Esophagus muscularis mucosa (tissue), 4 donors: ENCODE data around the gene FAM107B. TPM values are rescaled to one million over a fixed set of nuclear protein-coding genes. Genes with fewer than 3 reads are reported as not detected.

Experiments used
- DNase-seq: peaks from one replicate; pipeline ENCODE4 v3.0.0-alpha.2; 2017; ENCODE audit errors: extremely low spot score
- H3K27ac ChIP-seq, 4 donors: fragments of 200-600 bp; sonication (generic); replicated peaks in 1 of 4; 1 replicate in 3 of 4; 2 replicates in 1 of 4; pipeline ENCODE4 v1.5.1; 2016 to 2019; ENCODE audit warnings: mild to moderate bottlenecking in 1 of 4
- H3K27me3 ChIP-seq, 4 donors: fragments of 200-600 bp; sonication (generic); one replicate each; pipeline versions ENCODE4 v1.5.1 to v1.6.0; 2016 to 2019
- H3K36me3 ChIP-seq, 4 donors: fragments of 200-600 bp; sonication (generic); one replicate each; pipeline ENCODE4 v1.5.1; 2016 to 2019
- H3K4me1 ChIP-seq, 4 donors: fragments of 200-600 bp; sonication (generic); one replicate each; pipeline ENCODE4 v1.5.1; 2016 to 2019
- H3K4me3 ChIP-seq, 4 donors: fragments of 200-600 bp; sonication (generic); 1 replicate in 2 of 4; 2 replicates in 2 of 4; pipeline ENCODE4 v1.5.1; 2016 to 2019; ENCODE audit warnings: mild to moderate bottlenecking in 4 of 4, moderate library complexity in 1 of 4
- H3K9me3 ChIP-seq, 4 donors: fragments of 200-600 bp; sonication (generic); 1 replicate in 3 of 4; 2 replicates in 1 of 4; pipeline ENCODE4 v1.5.1; 2016 to 2019
- EP300 ChIP-seq: sonication (generic); formaldehyde crosslinking; IDR thresholded peaks from one replicate; pipeline ENCODE4 v1.6.1; 2017; ENCODE audit warnings: antibody characterized with exemption
- POLR2A ChIP-seq: fragments of 450-650 bp; IDR thresholded peaks from one replicate; pipeline ENCODE4 v1.6.1; 2017; ENCODE audit warnings: antibody characterized with exemption, moderate library complexity, mild to moderate bottlenecking, low read depth
- POLR2AphosphoS5 ChIP-seq, 2 donors: sonication (generic); formaldehyde crosslinking; IDR thresholded peaks; one replicate each; pipeline ENCODE4 v1.6.1; 2017; ENCODE audit warnings: antibody characterized with exemption in 2 of 2
- WGBS: methylation state at CpG from one replicate; pipeline ENCODE4 v1.1.5; 2018; 5-methylcytosine and 5-hydroxymethylcytosine counted together
- intact Hi-C: fragments of 100-400 bp; cut with DNase I; formaldehyde crosslinking; loops from one replicate; pipeline ENCODE4 v1.15.1; 2023
- total RNA-seq, 4 donors: library from RNA; depleted of rRNA; stranded (reverse); fragments of >200 nt; gene quantifications; one replicate each; pipeline versions ENCODE4 v1.1.0 to v1.2.1, GENCODE V29; 2016
- TF ChIP-seq, protein P1 (sequence below), 3 experiments: fragments of 200-600 bp in 2 of 3; fragments of 450-650 bp in 1 of 3; sonication (generic) in 2 of 3; IDR thresholded peaks; one replicate each; pipeline ENCODE4 v1.5.1; 2017 to 2019; ENCODE audit warnings: antibody characterized with exemption in 3 of 3, mild to moderate bottlenecking in 2 of 3, moderate library complexity in 1 of 3

The FAM107B gene
- total RNA-seq, 4 donors from 2014 or later: 7.5 to 14.1 (median 9.4) TPM

DNA sequence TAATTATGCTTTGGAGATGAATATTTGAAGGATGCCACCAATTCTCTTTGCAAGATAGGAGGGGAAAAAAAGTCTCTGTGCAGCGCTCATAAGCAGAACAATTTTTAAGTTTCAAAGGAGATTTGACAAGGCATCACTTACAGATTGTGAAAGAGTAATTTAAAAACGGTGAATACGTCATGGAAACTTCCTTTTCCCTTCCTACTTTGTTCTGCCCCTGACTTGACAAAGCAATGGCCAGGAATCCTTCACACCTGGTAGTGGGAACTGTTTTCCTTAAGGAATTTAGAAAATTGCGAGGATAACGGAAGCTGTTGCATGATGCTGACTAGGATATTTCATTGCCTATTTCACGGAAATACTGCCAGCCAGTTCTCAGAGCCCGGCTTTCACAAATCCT, 16.7 kb downstream of the FAM107B start:
- Histone ChIP-seq H3K27me3 (no peaks in the 10 kb centered on the region), H3K27ac (peak overlapping the region in 1 of 4 donors; percentile 45), H3K36me3 (no peaks in the 10 kb centered on the region), H3K4me1 (no peaks in the 10 kb centered on the region), H3K9me3 (no peaks in the 10 kb centered on the region), H3K4me3 (no peak overlapping the region)
- intact Hi-C loops: no loop called here
- DNase-seq: peak; percentile 24
- TF ChIP-seq POLR2AphosphoS5 (IDR thresholded peaks at IDR 0.05) (no peak), EP300 (no peak), POLR2A (no peak)
- TF ChIP-seq, protein P1, sequence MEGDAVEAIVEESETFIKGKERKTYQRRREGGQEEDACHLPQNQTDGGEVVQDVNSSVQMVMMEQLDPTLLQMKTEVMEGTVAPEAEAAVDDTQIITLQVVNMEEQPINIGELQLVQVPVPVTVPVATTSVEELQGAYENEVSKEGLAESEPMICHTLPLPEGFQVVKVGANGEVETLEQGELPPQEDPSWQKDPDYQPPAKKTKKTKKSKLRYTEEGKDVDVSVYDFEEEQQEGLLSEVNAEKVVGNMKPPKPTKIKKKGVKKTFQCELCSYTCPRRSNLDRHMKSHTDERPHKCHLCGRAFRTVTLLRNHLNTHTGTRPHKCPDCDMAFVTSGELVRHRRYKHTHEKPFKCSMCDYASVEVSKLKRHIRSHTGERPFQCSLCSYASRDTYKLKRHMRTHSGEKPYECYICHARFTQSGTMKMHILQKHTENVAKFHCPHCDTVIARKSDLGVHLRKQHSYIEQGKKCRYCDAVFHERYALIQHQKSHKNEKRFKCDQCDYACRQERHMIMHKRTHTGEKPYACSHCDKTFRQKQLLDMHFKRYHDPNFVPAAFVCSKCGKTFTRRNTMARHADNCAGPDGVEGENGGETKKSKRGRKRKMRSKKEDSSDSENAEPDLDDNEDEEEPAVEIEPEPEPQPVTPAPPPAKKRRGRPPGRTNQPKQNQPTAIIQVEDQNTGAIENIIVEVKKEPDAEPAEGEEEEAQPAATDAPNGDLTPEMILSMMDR (IDR thresholded peaks at IDR 0.05): no peak
- 70% methylated on average over 7 of the region's 7 CpGs for WGBS

DNA sequence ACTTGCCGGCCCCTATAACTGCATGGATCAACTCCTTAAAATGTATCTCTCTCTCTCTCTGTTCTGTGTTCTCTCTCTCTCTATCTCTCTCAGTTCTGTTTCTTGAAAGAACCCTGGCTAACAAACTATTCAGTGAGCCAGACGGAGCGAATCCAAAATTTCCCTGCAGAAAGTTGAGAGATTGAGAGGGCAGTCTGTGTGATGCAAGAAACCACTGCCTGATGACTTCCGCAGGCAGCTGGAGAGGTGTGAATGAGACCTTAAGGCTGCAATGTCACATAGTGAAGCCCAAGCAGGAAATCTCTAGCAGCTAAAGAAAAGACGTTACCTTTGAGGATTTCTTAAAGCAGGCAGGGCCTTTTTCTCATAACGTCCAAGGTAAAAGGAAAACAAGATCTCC, 17.3 kb downstream of the FAM107B start:
- no peaks in the 10 kb centered on the region for H3K27me3 ChIP-seq
- 73% methylated on average over 6 of the region's 6 CpGs for WGBS
- DNase-seq: peak; percentile 64
- TF ChIP-seq POLR2A (no peak), POLR2AphosphoS5 (IDR thresholded peaks at IDR 0.05) (peak; percentile 50 to 60)
- TF ChIP-seq, protein P1 (IDR thresholded peaks at IDR 0.05): no peak
- H3K9me3 ChIP-seq: no peaks in the 10 kb centered on the region
- intact Hi-C loops: no loop called here
- H3K4me3 ChIP-seq: no peak overlapping the region
- H3K36me3 ChIP-seq: no peaks in the 10 kb centered on the region
- peaks cover 0 to 2% (median 0%) of the 10 kb centered on the region in 4 donors for H3K4me1 ChIP-seq
- peak overlapping the region in 1 of 4 donors; percentile 45 for H3K27ac ChIP-seq

DNA sequence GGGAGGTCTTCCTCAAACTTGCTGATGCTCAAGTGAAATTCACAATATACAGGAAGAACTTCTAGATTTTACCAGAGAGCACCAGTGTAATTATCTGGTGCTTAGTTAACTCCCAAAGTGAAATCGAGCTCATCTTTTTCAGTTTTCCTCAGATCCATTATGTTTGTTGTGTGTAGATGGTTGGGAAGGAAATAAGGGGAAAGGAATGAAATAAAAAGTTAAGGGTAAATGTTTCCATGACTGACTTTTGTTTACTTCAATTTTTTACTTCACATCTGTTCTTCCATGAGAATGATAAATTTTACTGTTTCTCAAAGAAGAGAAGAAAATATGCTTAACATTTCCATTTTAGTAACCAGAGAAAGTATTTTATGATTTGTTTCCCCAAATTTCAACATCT, 21.3 kb downstream of the FAM107B start:
- 60% methylated on average over 1 of the region's 1 CpG for WGBS
- Histone ChIP-seq H3K27me3 (no peaks in the 10 kb centered on the region), H3K4me1 (peaks cover 30 to 37% (median 31%) of the 10 kb centered on the region in 4 donors)

DNA sequence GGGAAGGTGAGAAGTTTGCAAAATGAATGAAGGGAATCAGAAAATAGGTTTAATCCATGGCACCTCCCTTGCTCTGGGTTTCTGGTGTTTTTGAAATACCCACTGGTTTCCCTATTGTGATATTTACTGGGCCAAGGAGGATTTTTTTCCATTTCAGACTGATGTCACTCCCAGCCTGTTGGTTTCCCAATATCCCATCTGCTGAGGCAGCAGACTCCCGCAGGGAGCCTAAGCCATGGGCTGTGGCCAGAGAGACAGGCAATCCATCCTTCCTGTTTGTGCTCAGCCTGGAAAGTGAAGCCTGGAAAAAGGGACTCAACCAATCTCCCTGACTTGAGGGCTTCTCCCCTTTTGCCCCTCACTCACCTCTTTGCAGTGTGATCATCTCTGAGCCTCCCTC, 22.8 kb downstream of the FAM107B start:
- H3K27ac ChIP-seq: peak overlapping the region; percentile 54 to 78 (median 73)
- no peaks in the 10 kb centered on the region for H3K27me3 ChIP-seq
- TF ChIP-seq EP300 (no peak), POLR2AphosphoS5 (IDR thresholded peaks at IDR 0.05) (peak; percentile 45 to 64)
- H3K9me3 ChIP-seq: no peaks in the 10 kb centered on the region
- DNase-seq: peak; percentile 92
- peaks cover 33 to 39% (median 36%) of the 10 kb centered on the region in 4 donors for H3K4me1 ChIP-seq
- no peaks in the 10 kb centered on the region for H3K36me3 ChIP-seq
- WGBS: 67% methylated on average over 1 of the region's 1 CpG
- peak overlapping the region in 1 of 4 donors; percentile 16 for H3K4me3 ChIP-seq
- intact Hi-C loops: no loop called here

More for the DNA sequence above, 21.3 kb downstream of the FAM107B start:
- Histone ChIP-seq H3K27ac (no peak overlapping the region), H3K4me3 (no peak overlapping the region), H3K36me3 (no peaks in the 10 kb centered on the region), H3K9me3 (no peaks in the 10 kb centered on the region)
- TF ChIP-seq EP300 (no peak), POLR2AphosphoS5 (IDR thresholded peaks at IDR 0.05) (no peak), POLR2A (no peak)
- TF ChIP-seq, protein P1 (IDR thresholded peaks at IDR 0.05): no peak
- DNase-seq: no peak
- intact Hi-C loops: no loop called here

DNA sequence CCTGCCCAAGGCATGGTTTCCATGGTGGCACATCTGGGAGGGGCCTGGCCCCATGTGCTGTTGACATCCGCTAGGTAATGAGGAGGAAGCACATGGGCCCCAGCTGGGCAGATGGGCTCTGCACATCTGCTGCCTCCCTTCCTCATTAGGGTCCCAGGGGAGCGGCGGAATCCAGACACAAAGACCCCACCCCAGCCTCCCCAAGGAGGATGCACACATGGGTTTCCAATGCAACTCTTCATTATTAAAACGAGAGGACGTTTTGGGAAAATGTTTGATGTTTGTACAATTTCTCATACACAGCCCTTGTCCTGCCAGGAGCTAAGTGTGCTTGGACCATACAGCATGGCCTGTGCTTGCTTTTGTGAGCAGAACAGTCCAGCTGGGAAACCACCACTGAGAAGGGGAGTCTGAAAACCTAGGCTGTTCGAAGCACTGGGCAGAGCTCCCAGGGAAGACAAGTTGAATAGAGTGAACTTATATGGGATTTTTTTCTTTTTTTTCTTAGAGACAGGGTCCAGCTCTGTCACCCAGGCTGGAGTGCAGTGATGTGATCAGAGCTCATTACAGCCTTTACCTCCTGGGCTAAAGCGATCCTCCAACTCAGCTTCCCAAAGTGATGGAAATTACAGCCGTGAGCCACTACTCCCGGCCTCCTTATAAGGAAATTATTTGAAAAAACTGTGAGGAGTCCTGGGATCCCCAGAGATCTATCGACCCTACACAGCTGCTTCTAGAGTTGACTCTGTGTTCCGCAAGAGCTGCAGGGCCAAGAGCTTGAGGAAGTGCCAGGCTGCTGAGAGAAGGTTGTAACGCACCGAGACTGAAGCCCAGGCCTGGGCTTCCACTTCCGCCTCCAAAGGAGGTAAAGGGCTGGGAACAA, 23.4 kb downstream of the FAM107B start:
- Histone ChIP-seq H3K4me1 (peaks cover 33 to 39% (median 36%) of the 10 kb centered on the region in 4 donors), H3K9me3 (no peaks in the 10 kb centered on the region), H3K27ac (peak overlapping the region; percentile 54 to 78 (median 73)), H3K36me3 (no peaks in the 10 kb centered on the region), H3K27me3 (no peaks in the 10 kb centered on the region), H3K4me3 (peak overlapping the region in 1 of 4 donors; percentile 16)
- 59% methylated on average over 14 of the region's 14 CpGs for WGBS
- TF ChIP-seq POLR2A (no peak), EP300 (no peak)
- TF ChIP-seq, protein P1 (IDR thresholded peaks at IDR 0.05): no peak
- intact Hi-C loops: no loop called here
- peak; percentile 91 for DNase-seq
